GM06990 (cell line): ENCODE data around the gene NME3.

Experiments used
- DNase-seq: peaks from one replicate; pipeline ENCODE4 v3.0.0-alpha.2; 2011; ENCODE audit not compliant: insufficient read length; ENCODE audit errors: extremely low read depth
- H3K27me3 ChIP-seq: replicated peaks from 2 replicates; pipeline ENCODE4 v1.6.0; 2011; ENCODE audit warnings: low read length; ENCODE audit not compliant: control insufficient read depth, insufficient read depth
- H3K36me3 ChIP-seq: 2 replicates; pipeline ENCODE4 v1.5.1; 2011; ENCODE audit warnings: low read length; ENCODE audit not compliant: control insufficient read depth, insufficient read depth
- H3K4me3 ChIP-seq: replicated peaks from 2 replicates; pipeline ENCODE4 v1.5.1; 2011; ENCODE audit warnings: low read depth, mild to moderate bottlenecking, control low read depth, low read length
- CTCF ChIP-seq: IDR thresholded peaks from 2 replicates; pipeline ENCODE4 v1.5.1; 2011; ENCODE audit warnings: low read length, control low read depth, mild to moderate bottlenecking, inconsistent platforms; ENCODE audit not compliant: insufficient read depth, poor library complexity, severe bottlenecking

NME3 gene

GRCh38 chr16:1786242-1787055, 15.1 kb upstream of the NME3 start:
- TF ChIP-seq CTCF, result no peak
- Histone ChIP-seq H3K4me3 (no peak overlapping the region), H3K36me3 (peaks cover 13% of the 10 kb centered on the region), H3K27me3 (no peaks in the 10 kb centered on the region)
- peak; percentile 15 for DNase-seq

GRCh38 chr16:1785846-1786170, 14.5 kb upstream of the NME3 start:
- peak; percentile 6 for DNase-seq
- no peak for TF ChIP-seq CTCF
- Histone ChIP-seq H3K4me3 (no peak overlapping the region), H3K36me3 (peaks cover 13% of the 10 kb centered on the region), H3K27me3 (no peaks in the 10 kb centered on the region)

GRCh38 chr16:1784977-1785845, 13.9 kb upstream of the NME3 start:
- no peak for TF ChIP-seq CTCF
- no peaks in the 10 kb centered on the region for H3K27me3 ChIP-seq
- H3K4me3 ChIP-seq, result no peak overlapping the region
- no peak for DNase-seq
- peaks cover 11% of the 10 kb centered on the region for H3K36me3 ChIP-seq

GRCh38 chr16:1782408-1783264, 11.3 kb upstream of the NME3 start, which contains the start of the genes NUBP2 and SPSB3:
TSS of gene NUBP2 (plus strand) at chr16:1782960. CDS start at chr16:1783021, 61 bp downstream.
TSS of gene SPSB3 (minus strand) at chr16:1782571. CDS start at chr16:1781483, 1,088 bp downstream.
- Histone ChIP-seq H3K4me3 (peak within 1 kb of the TSS; percentile 92), H3K36me3 (peaks cover 10% of the 10 kb centered on the region), H3K27me3 (no peaks in the 10 kb centered on the region)
- DNase-seq, result peak; percentile 99
- no peak for TF ChIP-seq CTCF

- peaks cover 9% of the 10 kb centered on the region for H3K36me3 ChIP-seq
- peak; percentile 45 for DNase-seq
- H3K27me3 ChIP-seq, result no peaks in the 10 kb centered on the region
- peak overlapping the region; percentile 92 for H3K4me3 ChIP-seq
- no peak for TF ChIP-seq CTCF
Measured at GRCh38 chr16:1781758-1782407, 10.5 kb upstream of the NME3 start.
